Endometrial microvascular endothelial cells (primary cell): ENCODE data around the gene OR6C6. TPM values are rescaled to one million over a fixed set of nuclear protein-coding genes. Genes with fewer than 3 reads are reported as not detected.
"Not testable (repeated sequence)": the region's sequence is repeated elsewhere in the genome, so short reads cannot be mapped to it uniquely, and the experiment has no call there.

Source experiments
- in situ Hi-C: cut with HindIII; loops from 2 replicates; pipeline ENCODE4 v1.10.0; 2017; ENCODE audit warnings: low sequenced_read_pairs, low pct_unique_long_range_greater_than_20kb; ENCODE audit errors: inconsistent ontology term
- total RNA-seq: library from RNA; depleted of rRNA; stranded (reverse); fragments of >200 nt; gene quantifications from one replicate; pipeline ENCODE4 v1.2.3, GENCODE V29; 2015; ENCODE audit errors: inconsistent ontology term

Gene OR6C6
- total RNA-seq = not detected

DNA sequence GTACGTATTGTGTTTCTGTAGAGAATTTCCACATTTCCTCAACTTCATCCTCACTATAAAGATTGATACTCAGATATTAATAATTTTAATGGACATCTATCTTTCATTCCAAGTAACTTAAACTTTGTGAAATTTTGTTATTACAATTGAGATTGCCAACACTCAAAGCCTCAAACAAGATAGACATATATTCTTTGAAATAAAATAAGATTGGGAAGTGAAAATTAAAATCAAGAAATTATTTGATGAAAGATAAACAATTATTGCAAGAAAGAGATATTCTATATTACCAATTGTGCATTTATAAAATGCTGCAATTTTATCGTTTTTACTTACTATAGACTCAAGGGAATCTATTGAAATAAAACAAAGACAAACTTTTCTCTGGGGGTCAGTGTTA, at the start of gene OR6C6:
Gene OR6C6, minus strand, starts transcription at position 101 of the 400 bp plus-strand sequence. CDS start 1,337 bp downstream, outside the sequence.
- in situ Hi-C loops = no loop called here

DNA sequence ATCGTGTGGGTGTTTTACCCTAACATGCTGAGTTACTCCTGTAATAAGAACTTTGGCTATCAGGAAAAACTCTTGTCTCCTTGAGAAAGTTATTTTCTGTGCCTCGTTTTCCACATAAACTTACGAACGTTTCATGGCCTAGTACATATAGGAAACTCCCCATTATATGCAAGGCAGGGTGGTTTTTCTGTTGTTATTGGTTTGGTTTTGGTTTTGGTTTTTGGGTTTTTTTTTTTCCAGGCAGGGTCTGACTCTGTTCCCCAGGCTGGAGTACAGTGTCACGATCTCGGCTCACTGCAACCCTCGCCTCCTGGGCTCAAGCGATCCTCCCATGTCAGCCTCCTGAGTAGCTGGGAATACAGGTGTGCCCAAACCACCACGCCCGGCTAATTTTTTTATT, 39.6 kb upstream of the OR6C6 start:
- in situ Hi-C loops = no loop called here

DNA sequence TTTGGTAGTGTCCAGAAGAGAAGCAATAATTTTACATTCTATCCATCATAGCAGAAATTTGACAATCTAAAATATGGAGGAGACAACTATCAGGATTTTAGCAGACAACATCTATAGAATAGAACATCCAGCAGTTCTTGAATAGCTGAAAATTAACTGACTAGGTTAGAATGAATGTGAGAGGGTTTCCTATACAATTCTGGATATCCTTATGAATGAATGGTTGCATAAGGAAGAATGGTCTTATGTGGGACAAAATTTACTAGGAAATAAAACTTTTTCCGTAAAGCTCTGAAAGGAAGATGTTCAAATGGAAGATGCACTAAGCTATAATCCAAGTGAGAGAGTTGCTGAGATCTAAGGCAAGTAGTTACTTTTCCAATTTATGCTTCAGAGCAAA, 34.1 kb upstream of the OR6C6 start, which contains the start of gene OR6C3:
Gene OR6C3, plus strand, starts transcription at position 301 of the 400 bp plus-strand sequence. CDS start 955 bp downstream, outside the sequence.
- in situ Hi-C loops = no loop called here

DNA sequence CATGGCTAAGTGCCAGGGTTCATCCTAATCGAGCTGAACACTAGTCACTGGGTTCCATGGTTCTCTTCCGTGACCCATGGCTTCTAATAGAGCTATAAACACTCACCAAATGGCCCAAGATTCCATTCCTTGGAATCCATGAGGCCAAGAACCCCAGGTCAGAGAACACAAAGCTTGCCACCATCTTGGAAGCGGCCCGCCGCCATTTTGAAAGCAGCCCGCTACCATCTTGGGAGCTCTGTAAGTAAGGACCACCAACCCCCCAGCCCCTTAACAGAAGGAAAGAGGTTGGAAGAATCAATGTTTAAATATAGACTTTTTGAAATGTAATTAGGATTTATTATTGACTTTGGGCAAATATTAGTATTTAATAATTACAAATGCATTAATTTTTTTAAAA, 29.4 kb upstream of the OR6C6 start:
- in situ Hi-C loops = not testable (repeated sequence)

DNA sequence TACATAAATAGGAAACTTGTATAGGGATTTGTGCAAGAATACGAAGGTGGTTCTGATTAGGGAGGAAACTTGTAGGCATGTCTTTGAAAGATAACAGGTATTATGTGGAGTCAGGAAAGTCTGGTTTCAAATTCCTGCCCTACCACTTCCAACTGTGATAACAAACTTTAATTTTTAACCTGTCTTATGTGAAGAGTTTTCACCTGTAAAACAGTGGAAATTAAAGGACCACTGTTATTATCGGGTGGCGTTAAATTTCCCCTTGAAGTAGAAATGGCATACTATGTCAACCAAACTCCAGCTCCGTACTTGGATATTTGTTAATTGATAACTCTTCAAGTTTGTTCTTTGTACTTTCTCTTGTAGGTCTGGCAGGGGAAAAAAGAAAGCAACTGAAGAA, 23.8 kb upstream of the OR6C6 start:
- in situ Hi-C loops = no loop called here

DNA sequence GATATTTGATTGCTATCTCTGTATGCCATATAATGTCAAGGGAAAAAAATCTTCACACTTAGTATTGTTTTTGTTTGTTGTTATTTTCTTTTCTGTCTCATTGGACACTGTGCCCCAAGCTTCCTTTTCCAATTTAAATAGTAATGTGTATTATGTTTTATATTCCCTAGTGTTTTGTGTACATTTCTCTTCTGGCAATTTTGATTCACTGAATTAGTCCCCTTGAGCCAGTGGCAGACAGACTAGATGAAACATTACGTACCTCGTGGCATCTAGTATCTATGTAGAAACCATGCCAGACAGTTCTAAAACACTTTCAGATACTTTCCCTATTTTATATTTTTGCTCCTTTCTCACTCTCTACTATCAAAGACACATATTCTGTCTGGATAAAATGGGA, 17.7 kb upstream of the OR6C6 start, which contains the start of gene OR6C1:
Gene OR6C1, plus strand, starts transcription at position 301 of the 400 bp plus-strand sequence. CDS start 6,257 bp downstream, outside the sequence.
- in situ Hi-C loops = no loop called here

DNA sequence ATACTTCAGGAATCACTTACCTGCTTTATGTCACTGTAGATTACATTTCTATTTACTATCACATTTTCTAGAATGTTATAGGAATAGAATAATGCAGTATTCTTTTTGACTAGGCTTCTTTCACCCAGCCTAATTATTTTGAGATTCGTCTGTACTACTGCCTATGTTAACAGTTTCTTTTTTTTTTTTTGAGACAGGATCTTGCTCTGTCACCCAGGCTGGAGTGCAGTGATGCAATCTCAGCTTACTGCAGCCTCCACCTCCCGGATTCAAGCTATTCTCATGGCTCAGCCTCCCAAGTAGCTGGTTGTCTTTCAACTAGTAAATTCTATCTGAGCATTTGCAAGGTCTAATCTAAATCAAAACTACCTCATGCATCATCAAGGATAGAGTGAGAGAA, 6.4 kb downstream of the OR6C6 start:
- in situ Hi-C loops = no loop called here

DNA sequence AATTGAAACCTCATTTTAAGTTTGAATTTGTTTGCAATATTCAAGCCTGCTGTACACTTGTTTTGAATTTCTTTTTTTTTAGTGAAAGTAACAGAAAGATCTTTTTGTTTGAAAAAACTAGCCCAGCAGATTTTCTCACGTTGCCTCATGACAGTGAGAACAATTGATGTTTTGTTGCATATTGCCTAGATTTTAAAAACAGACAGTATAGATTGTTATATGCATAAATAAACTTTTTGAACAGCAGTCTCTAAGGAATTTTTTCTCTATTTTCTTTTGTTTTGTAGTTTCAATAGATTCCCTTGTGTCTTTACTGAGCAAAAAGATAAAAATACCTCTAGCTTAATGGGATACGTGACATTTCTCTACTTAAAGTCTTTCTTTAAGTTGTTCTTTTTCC, 15.4 kb downstream of the OR6C6 start:
- in situ Hi-C loops = no loop called here

DNA sequence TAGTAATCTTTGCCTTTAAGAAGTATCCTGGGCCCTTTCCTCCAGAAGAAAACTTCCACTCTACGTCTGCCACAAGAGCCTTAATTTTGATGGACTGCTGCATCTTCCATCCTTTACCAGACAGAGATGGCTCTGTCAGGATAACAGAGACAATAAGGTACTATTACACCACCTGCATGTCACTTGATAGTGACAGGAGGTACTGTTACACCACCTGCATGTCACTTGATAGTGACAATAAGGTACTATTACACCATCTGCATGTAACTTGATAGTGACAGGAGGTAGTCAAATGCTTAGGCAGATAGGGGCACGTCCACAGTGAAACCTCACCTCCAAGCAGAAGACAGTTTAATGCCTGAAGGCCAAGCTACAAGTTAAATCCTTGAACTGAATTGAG, 38.1 kb downstream of the OR6C6 start:
- in situ Hi-C loops = no loop called here

DNA sequence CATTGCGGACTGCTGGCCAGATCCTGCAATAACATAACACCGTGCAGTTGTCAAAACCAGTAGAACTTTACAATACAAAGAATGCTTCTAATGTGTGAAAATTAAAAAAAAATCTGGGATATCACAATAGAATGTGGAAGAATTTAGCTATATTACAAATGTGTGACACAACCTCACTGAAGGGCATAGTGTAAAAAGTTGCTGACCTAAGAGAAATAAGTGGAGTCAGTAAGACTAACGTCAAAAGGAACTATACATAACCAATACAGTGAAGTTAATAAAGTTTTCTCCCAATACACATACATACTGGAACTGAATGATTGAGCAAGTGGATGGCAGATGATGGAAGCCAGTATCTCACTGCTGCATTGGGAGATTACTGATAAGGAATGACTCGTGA, 39.5 kb downstream of the OR6C6 start:
- in situ Hi-C loops = no loop called here

DNA sequence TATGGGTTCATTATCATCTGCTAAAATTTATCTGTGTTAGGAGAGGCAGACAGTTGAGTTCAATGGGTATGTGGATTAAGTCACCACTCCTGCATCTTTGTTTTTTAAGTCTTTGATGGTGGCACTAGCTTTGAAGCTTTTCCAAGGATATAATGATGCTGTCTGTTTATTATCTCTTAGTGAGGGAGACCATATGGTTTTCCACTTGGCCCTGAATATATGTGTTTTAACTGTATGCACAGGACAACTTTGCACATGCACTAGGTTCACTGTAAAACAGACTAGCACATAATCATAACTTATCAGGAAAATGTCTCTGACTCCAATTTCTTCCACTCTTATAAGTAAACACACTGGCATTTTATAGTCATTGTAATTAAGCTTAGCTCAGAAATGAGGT, 43.1 kb downstream of the OR6C6 start:
- in situ Hi-C loops = no loop called here

DNA sequence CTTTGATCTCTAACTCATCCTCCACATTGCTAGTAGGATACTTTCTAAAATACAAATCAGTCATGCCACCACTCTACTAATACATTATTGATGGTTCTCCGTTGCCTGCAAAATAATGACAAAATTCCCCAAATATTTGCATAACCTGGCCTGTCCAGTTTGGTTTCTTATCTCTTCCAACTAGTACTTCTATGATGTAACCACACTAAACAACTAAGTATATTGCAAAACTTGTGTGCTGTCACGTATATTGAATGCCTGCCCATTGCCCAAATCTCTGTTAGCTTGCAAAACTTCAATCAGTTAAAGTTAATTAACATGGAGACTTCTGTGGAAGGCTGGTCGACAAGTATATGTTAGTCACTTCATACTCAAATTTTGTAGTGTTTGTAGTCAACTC, 45.4 kb downstream of the OR6C6 start:
- in situ Hi-C loops = no loop called here

DNA sequence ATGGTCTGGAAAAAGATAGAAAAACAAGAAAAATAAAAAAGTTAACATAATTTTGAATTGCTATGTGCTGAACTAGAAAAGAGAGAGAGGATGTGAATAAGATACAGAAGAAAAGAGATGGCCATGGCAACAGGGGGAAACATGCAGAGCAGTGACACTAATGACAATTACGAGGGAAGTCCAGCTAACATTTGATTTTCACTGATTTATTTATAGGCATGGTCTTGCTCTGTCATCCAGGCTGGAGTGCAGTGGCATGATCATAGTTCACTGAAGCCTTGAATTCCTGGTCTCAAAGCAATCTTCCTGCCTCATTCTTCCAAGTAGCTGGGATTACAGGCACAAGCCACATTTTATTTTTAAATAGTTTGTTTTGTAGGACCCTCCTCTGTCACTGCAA, 50.2 kb downstream of the OR6C6 start:
- in situ Hi-C loops = no loop called here

DNA sequence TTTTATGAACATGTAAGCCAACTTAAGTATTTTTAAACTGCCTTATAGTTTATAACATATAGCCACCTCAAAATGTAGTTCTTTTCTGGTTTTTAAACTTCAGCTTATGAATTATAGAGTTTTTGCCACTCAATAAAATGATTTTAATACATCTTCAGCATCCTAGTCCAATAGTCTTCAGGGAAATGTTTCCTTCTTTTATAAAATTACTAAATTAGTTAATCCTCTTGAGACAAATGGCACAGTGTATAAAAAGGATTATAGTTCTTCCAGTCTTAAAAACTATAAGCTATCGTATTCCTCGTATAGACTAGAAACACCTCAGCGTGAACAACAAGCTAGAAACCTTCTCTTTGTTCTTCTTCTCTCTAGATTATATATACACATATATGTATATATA, 52.1 kb downstream of the OR6C6 start, which contains the start of gene OR6C74:
Gene OR6C74, plus strand, starts transcription at position 301 of the 400 bp plus-strand sequence. CDS start 2,679 bp downstream, outside the sequence.
- in situ Hi-C loops = no loop called here

Other genes with a start within 250 kb of the OR6C6 start
- not detected for gene OR9K2, start 170.2 kb downstream of the OR6C6 start, total RNA-seq
- not detected for gene OR10A7, start 75.5 kb downstream of the OR6C6 start, total RNA-seq
- not detected for gene OR6C74, start 52.0 kb downstream of the OR6C6 start, total RNA-seq
- gene OR6C1, start 17.8 kb upstream of the OR6C6 start, total RNA-seq = not detected
- gene OR6C3, start 34.2 kb upstream of the OR6C6 start, total RNA-seq = not detected
- not detected for gene OR6C75, start 66.4 kb upstream of the OR6C6 start, total RNA-seq
- gene OR6C65, start 104.0 kb upstream of the OR6C6 start, total RNA-seq = not detected
- gene OR6C76, start 129.7 kb upstream of the OR6C6 start, total RNA-seq = not detected
- not detected for gene OR6C2, start 147.5 kb upstream of the OR6C6 start, total RNA-seq
- gene OR6C70, start 173.6 kb upstream of the OR6C6 start, total RNA-seq = not detected
- not detected for gene OR6C68, start 195.8 kb upstream of the OR6C6 start, total RNA-seq